Effector memory CD8-positive, alpha-beta T cell (primary cell): Measurements from ENCODE around the gene CC2D2A.

Experiments used
- ATAC-seq: fragments of 150-1000 bp; cut with Tn5 transposase; replicated peaks from 2 replicates; pipeline ENCODE4 v1.10.0; 2021; ENCODE audit warnings: mild to moderate bottlenecking, moderate library complexity
- DNase-seq, 3 experiments: peaks; one replicate each; pipeline ENCODE4 v3.0.0; 2021
- H3K27ac Mint-ChIP-seq, 2 donors: one replicate each; pipeline ENCODE4 v1.8.0; 2022; ENCODE audit warnings: mild to moderate bottlenecking in 2 of 2, mixed read lengths in 2 of 2, moderate library complexity in 2 of 2
- H3K27me3 Mint-ChIP-seq, 2 donors: one replicate each; pipeline ENCODE4 v1.8.0; 2022; ENCODE audit warnings: mixed read lengths in 2 of 2
- H3K36me3 Mint-ChIP-seq: one replicate; pipeline ENCODE4 v1.8.0; 2022; ENCODE audit warnings: mild to moderate bottlenecking, moderate library complexity, mixed read lengths; ENCODE audit not compliant: insufficient read depth
- H3K4me1 Mint-ChIP-seq, 2 donors: one replicate each; pipeline ENCODE4 v1.8.0; 2022; ENCODE audit warnings: low read depth in 2 of 2, mixed read lengths in 2 of 2
- H3K4me3 Mint-ChIP-seq, 2 donors: one replicate each; pipeline ENCODE4 v1.8.0; 2022; ENCODE audit warnings: mild to moderate bottlenecking in 2 of 2, mixed read lengths in 2 of 2, moderate library complexity in 2 of 2
- H3K9me3 Mint-ChIP-seq, 2 donors: one replicate each; pipeline ENCODE4 v1.8.0; 2022; ENCODE audit warnings: mixed read lengths in 2 of 2

The CC2D2A gene

GRCh38 chr4:15444879-15445547, 24.7 kb upstream of the CC2D2A start:
- H3K9me3 Mint-ChIP-seq = no peaks in the 10 kb centered on the region
- H3K4me3 Mint-ChIP-seq = no peak overlapping the region
- no peak for ATAC-seq
- no peak for DNase-seq
- no peaks in the 10 kb centered on the region for H3K4me1 Mint-ChIP-seq
- H3K36me3 Mint-ChIP-seq = no peaks in the 10 kb centered on the region
- no peak overlapping the region for H3K27ac Mint-ChIP-seq
- peaks cover 0 to 5% of the 10 kb centered on the region in 2 donors for H3K27me3 Mint-ChIP-seq

- H3K4me1 Mint-ChIP-seq = no peaks in the 10 kb centered on the region
Observed at GRCh38 chr4:15451181-15451865, 18.4 kb upstream of the CC2D2A start.

GRCh38 chr4:15451866-15452765, 17.6 kb upstream of the CC2D2A start:
- no peak overlapping the region for H3K27ac Mint-ChIP-seq
- ATAC-seq (no peak), DNase-seq (no peak)
- H3K36me3 Mint-ChIP-seq = no peaks in the 10 kb centered on the region
- H3K27me3 Mint-ChIP-seq = no peaks in the 10 kb centered on the region
- no peak overlapping the region for H3K4me3 Mint-ChIP-seq
- H3K9me3 Mint-ChIP-seq = no peaks in the 10 kb centered on the region
- no peaks in the 10 kb centered on the region for H3K4me1 Mint-ChIP-seq

More at GRCh38 chr4:15451181-15451865, 18.4 kb upstream of the CC2D2A start:
- ATAC-seq = no peak
- DNase-seq = no peak
- H3K9me3 Mint-ChIP-seq = no peaks in the 10 kb centered on the region
- no peak overlapping the region for H3K27ac Mint-ChIP-seq
- H3K36me3 Mint-ChIP-seq = no peaks in the 10 kb centered on the region
- no peak overlapping the region for H3K4me3 Mint-ChIP-seq
- peaks cover 0 to 4% of the 10 kb centered on the region in 2 donors for H3K27me3 Mint-ChIP-seq

- no peaks in the 10 kb centered on the region for H3K9me3 Mint-ChIP-seq
- no peak overlapping the region for H3K4me3 Mint-ChIP-seq
- no peak overlapping the region for H3K27ac Mint-ChIP-seq
Observed at GRCh38 chr4:15455290-15455689, 14.4 kb upstream of the CC2D2A start.

GRCh38 chr4:15457406-15458201, 12.1 kb upstream of the CC2D2A start:
- Mint-ChIP-seq H3K4me1 (no peaks in the 10 kb centered on the region), H3K27ac (no peak overlapping the region), H3K4me3 (no peak overlapping the region), H3K9me3 (no peaks in the 10 kb centered on the region), H3K36me3 (no peaks in the 10 kb centered on the region), H3K27me3 (no peaks in the 10 kb centered on the region)
- DNase-seq (peak in 1 of 3 experiments; percentile 3), ATAC-seq (peak; percentile 65)

More at GRCh38 chr4:15455290-15455689, 14.4 kb upstream of the CC2D2A start:
- ATAC-seq (no peak), DNase-seq (no peak)
- no peaks in the 10 kb centered on the region for H3K27me3 Mint-ChIP-seq
- H3K4me1 Mint-ChIP-seq = no peaks in the 10 kb centered on the region
- H3K36me3 Mint-ChIP-seq = no peaks in the 10 kb centered on the region

- ATAC-seq = no peak
- Mint-ChIP-seq H3K36me3 (no peaks in the 10 kb centered on the region), H3K27me3 (no peaks in the 10 kb centered on the region), H3K27ac (no peak overlapping the region), H3K4me3 (no peak overlapping the region), H3K4me1 (no peaks in the 10 kb centered on the region), H3K9me3 (no peaks in the 10 kb centered on the region)
- no peak for DNase-seq
Observed at GRCh38 chr4:15458616-15459015, 11.1 kb upstream of the CC2D2A start.

GRCh38 chr4:15459706-15460105, 10.0 kb upstream of the CC2D2A start:
- DNase-seq = no peak
- H3K4me3 Mint-ChIP-seq = no peak overlapping the region
- H3K9me3 Mint-ChIP-seq = no peaks in the 10 kb centered on the region
- no peak for ATAC-seq
- H3K27ac Mint-ChIP-seq = no peak overlapping the region
- H3K4me1 Mint-ChIP-seq = no peaks in the 10 kb centered on the region
- no peaks in the 10 kb centered on the region for H3K36me3 Mint-ChIP-seq
- no peaks in the 10 kb centered on the region for H3K27me3 Mint-ChIP-seq

DNA sequence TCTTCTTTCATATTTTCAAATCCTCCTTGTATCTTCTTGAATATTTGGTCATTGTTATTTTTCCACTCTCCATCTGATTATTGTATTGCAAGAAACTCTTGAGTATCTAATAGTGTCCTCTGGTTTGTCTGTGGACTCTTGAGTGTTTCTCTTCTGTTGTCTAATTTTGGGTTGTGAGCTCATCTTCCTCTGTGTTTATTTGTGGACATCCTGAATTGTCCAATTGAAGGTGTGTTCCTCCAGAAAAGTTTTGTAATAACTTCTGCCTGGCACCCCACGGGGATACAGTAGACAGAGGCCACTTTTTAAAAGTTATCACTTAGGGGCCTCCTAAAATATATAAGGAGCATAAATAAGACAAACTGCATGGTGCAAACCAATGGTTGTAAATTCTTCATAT, 3.1 kb upstream of the CC2D2A start:
- no peak for ATAC-seq
- H3K27ac Mint-ChIP-seq = no peak overlapping the region
- peaks cover 4 to 7% of the 10 kb centered on the region in 2 donors for H3K4me1 Mint-ChIP-seq
- H3K4me3 Mint-ChIP-seq = no peak overlapping the region
- no peak for DNase-seq
- H3K27me3 Mint-ChIP-seq = peaks cover 0 to 6% of the 10 kb centered on the region in 2 donors
- no peaks in the 10 kb centered on the region for H3K9me3 Mint-ChIP-seq
- H3K36me3 Mint-ChIP-seq = no peaks in the 10 kb centered on the region

DNA sequence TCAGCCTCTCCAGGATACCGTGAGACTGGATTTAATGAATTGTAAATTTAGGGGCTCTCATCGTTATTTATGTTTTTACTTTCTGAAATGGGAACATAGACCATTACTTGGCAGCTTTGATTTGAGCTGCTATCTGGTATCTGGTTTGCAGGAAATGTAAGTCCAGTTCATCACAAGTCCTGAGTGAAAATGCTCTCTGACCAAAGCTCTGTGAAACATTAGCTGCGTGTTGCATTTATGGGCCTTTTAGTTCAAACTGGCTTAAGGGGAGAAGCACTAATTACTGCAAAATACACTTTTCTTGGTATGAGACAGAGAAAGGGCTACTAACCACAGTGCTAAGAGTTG, 420 bp downstream of the CC2D2A start:
- Mint-ChIP-seq H3K4me1 (peaks cover 4 to 7% of the 10 kb centered on the region in 2 donors), H3K4me3 (peak overlapping the region; percentile 42 to 66), H3K9me3 (no peaks in the 10 kb centered on the region), H3K27ac (peak overlapping the region in 1 of 2 donors; percentile 30), H3K36me3 (no peaks in the 10 kb centered on the region), H3K27me3 (peaks cover 0 to 6% of the 10 kb centered on the region in 2 donors)
- no peak for DNase-seq
- ATAC-seq = no peak

- H3K27ac Mint-ChIP-seq = no peak overlapping the region
- DNase-seq (no peak), ATAC-seq (no peak)
- no peaks in the 10 kb centered on the region for H3K9me3 Mint-ChIP-seq
- H3K27me3 Mint-ChIP-seq = no peaks in the 10 kb centered on the region
- H3K4me1 Mint-ChIP-seq = no peaks in the 10 kb centered on the region
- no peak overlapping the region for H3K4me3 Mint-ChIP-seq
- H3K36me3 Mint-ChIP-seq = no peaks in the 10 kb centered on the region
Observed at GRCh38 chr4:15476396-15476795, 6.7 kb downstream of the CC2D2A start.

DNA sequence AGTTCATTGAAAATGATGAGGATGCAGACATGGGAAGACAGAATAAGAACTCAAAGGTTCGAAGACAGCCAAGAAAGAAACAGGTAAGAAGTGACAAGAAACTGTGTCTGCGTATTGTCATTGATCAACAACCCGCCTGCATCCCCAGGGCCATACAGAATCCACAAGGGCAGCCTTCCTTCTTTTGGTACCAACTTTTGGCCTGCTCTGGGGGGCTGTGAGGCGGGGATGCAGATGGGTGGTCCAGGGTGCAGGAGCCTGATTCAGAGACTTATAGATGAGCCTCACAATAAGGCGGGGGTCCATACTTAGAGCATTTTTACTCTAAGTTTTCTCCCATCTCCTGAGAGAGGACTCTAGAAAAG, 9.0 kb downstream of the CC2D2A start:
- no peak overlapping the region for H3K27ac Mint-ChIP-seq
- H3K27me3 Mint-ChIP-seq = no peaks in the 10 kb centered on the region
- H3K9me3 Mint-ChIP-seq = peaks cover 0 to 2% of the 10 kb centered on the region in 2 donors
- DNase-seq = no peak
- no peak for ATAC-seq
- H3K36me3 Mint-ChIP-seq = no peaks in the 10 kb centered on the region
- no peak overlapping the region for H3K4me3 Mint-ChIP-seq
- H3K4me1 Mint-ChIP-seq = no peaks in the 10 kb centered on the region

- H3K4me1 Mint-ChIP-seq = no peaks in the 10 kb centered on the region
- H3K27ac Mint-ChIP-seq = no peak overlapping the region
- H3K9me3 Mint-ChIP-seq = peaks cover 3 to 8% of the 10 kb centered on the region in 2 donors
- no peak for ATAC-seq
- no peaks in the 10 kb centered on the region for H3K27me3 Mint-ChIP-seq
- DNase-seq = no peak
- H3K36me3 Mint-ChIP-seq = no peaks in the 10 kb centered on the region
- H3K4me3 Mint-ChIP-seq = no peak overlapping the region
Observed at GRCh38 chr4:15479089-15479912, 9.6 kb downstream of the CC2D2A start.

DNA sequence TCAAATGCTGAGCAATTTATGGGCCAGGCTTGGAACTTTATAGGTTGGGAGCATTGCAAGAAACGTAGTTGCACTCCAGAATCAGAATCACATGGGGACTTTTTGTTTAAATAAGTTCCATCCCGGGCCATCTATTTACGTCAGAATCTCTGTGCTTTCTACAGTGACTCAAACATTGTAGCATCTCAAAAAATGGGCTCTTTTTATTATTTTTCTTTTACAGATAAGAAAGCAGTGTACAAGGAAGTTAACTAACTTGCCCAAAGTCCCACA, 10.2 kb downstream of the CC2D2A start:
- ATAC-seq = no peak
- Mint-ChIP-seq H3K4me3 (no peak overlapping the region), H3K4me1 (no peaks in the 10 kb centered on the region), H3K27ac (no peak overlapping the region), H3K9me3 (peaks cover 3 to 10% of the 10 kb centered on the region in 2 donors), H3K27me3 (no peaks in the 10 kb centered on the region), H3K36me3 (no peaks in the 10 kb centered on the region)
- no peak for DNase-seq
